IPS-18c (cell line): Measurements from ENCODE around the gene NCK1.
"Not testable (repeated sequence)": the region's sequence is repeated elsewhere in the genome, so short reads cannot be mapped to it uniquely, and the experiment has no call there.

Source experiments
- H3K4me3 ChIP-seq: 2 replicates; pipeline ENCODE4 v1.7.0; 2013; ENCODE audit warnings: low read depth, mild to moderate bottlenecking, low read length, moderate library complexity; ENCODE audit not compliant: insufficient read depth
- H3K9me3 ChIP-seq: one replicate; pipeline ENCODE4 v1.6.1; 2013; ENCODE audit warnings: mild to moderate bottlenecking, low read length, moderate library complexity; ENCODE audit not compliant: control insufficient read depth, insufficient read depth

The NCK1 gene

GRCh38 chr3:136898954-136899353, 36.9 kb downstream of the NCK1 start:
- Histone ChIP-seq H3K9me3 (no peaks in the 10 kb centered on the region), H3K4me3 (no peak overlapping the region)

- Histone ChIP-seq H3K9me3 (no peaks in the 10 kb centered on the region), H3K4me3 (no peak overlapping the region)
Observed at GRCh38 chr3:136899622-136900158, 37.7 kb downstream of the NCK1 start.

- H3K4me3 ChIP-seq, H3K9me3 ChIP-seq: not testable (repeated sequence)
Observed at GRCh38 chr3:136900694-136901093, 38.7 kb downstream of the NCK1 start.

- H3K9me3 ChIP-seq: no peaks in the 10 kb centered on the region
Observed at GRCh38 chr3:136901391-136901790, 39.4 kb downstream of the NCK1 start.

GRCh38 chr3:136902530-136902929, 40.5 kb downstream of the NCK1 start:
- H3K9me3 ChIP-seq: not testable (repeated sequence)

More at GRCh38 chr3:136901391-136901790, 39.4 kb downstream of the NCK1 start:
- H3K4me3 ChIP-seq: no peak overlapping the region

GRCh38 chr3:136903899-136904298, 41.9 kb downstream of the NCK1 start:
- Histone ChIP-seq H3K9me3 (no peaks in the 10 kb centered on the region), H3K4me3 (no peak overlapping the region)

More at GRCh38 chr3:136902530-136902929, 40.5 kb downstream of the NCK1 start:
- H3K4me3 ChIP-seq: not testable (repeated sequence)

GRCh38 chr3:136904746-136905145, 42.7 kb downstream of the NCK1 start:
- no peaks in the 10 kb centered on the region for H3K9me3 ChIP-seq
- H3K4me3 ChIP-seq: no peak overlapping the region

GRCh38 chr3:136905549-136905948, 43.5 kb downstream of the NCK1 start:
- no peak overlapping the region for H3K4me3 ChIP-seq
- no peaks in the 10 kb centered on the region for H3K9me3 ChIP-seq

- Histone ChIP-seq H3K9me3 (no peaks in the 10 kb centered on the region), H3K4me3 (no peak overlapping the region)
Observed at GRCh38 chr3:136906725-136907124, 44.7 kb downstream of the NCK1 start.

- no peaks in the 10 kb centered on the region for H3K9me3 ChIP-seq
- no peak overlapping the region for H3K4me3 ChIP-seq
Observed at GRCh38 chr3:136908297-136908696, 46.3 kb downstream of the NCK1 start.

- H3K4me3 ChIP-seq: no peak overlapping the region
- H3K9me3 ChIP-seq: no peaks in the 10 kb centered on the region
Observed at GRCh38 chr3:136909187-136909586, 47.2 kb downstream of the NCK1 start.

GRCh38 chr3:136910697-136911096, 48.7 kb downstream of the NCK1 start:
- H3K4me3 ChIP-seq: no peak overlapping the region
- H3K9me3 ChIP-seq: no peaks in the 10 kb centered on the region

GRCh38 chr3:136913168-136913567, 51.2 kb downstream of the NCK1 start:
- no peaks in the 10 kb centered on the region for H3K9me3 ChIP-seq
- no peak overlapping the region for H3K4me3 ChIP-seq

- no peaks in the 10 kb centered on the region for H3K9me3 ChIP-seq
- H3K4me3 ChIP-seq: no peak overlapping the region
Observed at GRCh38 chr3:136914739-136915138, 52.7 kb downstream of the NCK1 start.

GRCh38 chr3:136916223-136916622, 54.2 kb downstream of the NCK1 start:
- no peak overlapping the region for H3K4me3 ChIP-seq
- H3K9me3 ChIP-seq: no peaks in the 10 kb centered on the region

GRCh38 chr3:136919799-136920580, 58.0 kb downstream of the NCK1 start:
- Histone ChIP-seq H3K9me3 (peaks cover 2% of the 10 kb centered on the region), H3K4me3 (no peak overlapping the region)

- no peak overlapping the region for H3K4me3 ChIP-seq
- peaks cover 2% of the 10 kb centered on the region for H3K9me3 ChIP-seq
Observed at GRCh38 chr3:136920904-136921611, 59.0 kb downstream of the NCK1 start.
